ENCODE data around the gene GIMAP1. TPM values are rescaled to one million over a fixed set of nuclear protein-coding genes. Genes with fewer than 3 reads are reported as not detected.
"Not testable (repeated sequence)": the region's sequence is repeated elsewhere in the genome, so short reads cannot be mapped to it uniquely, and the experiment has no call there.

The GIMAP1 gene
- total RNA-seq, 1 experiment from 2014 or later: not detected

GRCh38 chr7:150678601-150679000 is 37.8 kb upstream of the GIMAP1 start:
- H3K4me3 Mint-ChIP-seq, POLR2A ChIA-PET: not testable (repeated sequence)

GRCh38 chr7:150680364-150680763 is 36.0 kb upstream of the GIMAP1 start:
- H3K4me3 Mint-ChIP-seq; DNase-seq (ENCODE audit: low spot score); H3K27ac Mint-ChIP-seq; CTCF ChIA-PET; H3K36me3 Mint-ChIP-seq; H3K4me1 Mint-ChIP-seq; POLR2A ChIA-PET; ATAC-seq: not testable (repeated sequence)
- H3K27me3 Mint-ChIP-seq (ENCODE audit: low read depth): peaks cover 62% of the 10 kb centered on the region
- H3K9me3 Mint-ChIP-seq: peaks cover 24% of the 10 kb centered on the region

More at GRCh38 chr7:150678601-150679000, 37.8 kb upstream of the GIMAP1 start:
- peaks cover 26% of the 10 kb centered on the region for H3K9me3 Mint-ChIP-seq
- H3K4me1 Mint-ChIP-seq; H3K36me3 Mint-ChIP-seq; CTCF ChIA-PET; DNase-seq (ENCODE audit: low spot score); ATAC-seq; H3K27ac Mint-ChIP-seq: not testable (repeated sequence)
- peaks cover 47% of the 10 kb centered on the region for H3K27me3 Mint-ChIP-seq (ENCODE audit: low read depth)

- no peaks in the 10 kb centered on the region for H3K36me3 Mint-ChIP-seq
- H3K27ac Mint-ChIP-seq: no peak within 1 kb of the TSS
- POLR2A ChIA-PET: interaction anchor here (0.9 kb wide), 1 partner anchor 205 kb away, joined by 3 read pairs; no protein-coding TSS in a partner anchor
- CTCF ChIA-PET: interaction anchor here (1.0 to 2.1 kb wide), 2 partner anchors 234 to 236 kb away, joined by 5 to 6 read pairs; partner anchors contain the start of gene GIMAP8
- no peak within 1 kb of the TSS for H3K4me3 Mint-ChIP-seq
- peaks cover 6% of the 10 kb centered on the region; the same call in 1 of the 2 replicates for H3K9me3 Mint-ChIP-seq
- no peak for TF ChIP-seq ATF1 (CRISPR knock-in tag; IDR thresholded peaks at IDR 0.05)
- TF ChIP-seq ZNF138 (CRISPR knock-in tag; conservative IDR thresholded peaks at IDR 0.05): no peak
- TF ChIP-seq TP53 (CRISPR knock-in tag; IDR thresholded peaks at IDR 0.05): no peak
- no peak for TF ChIP-seq CBFB (CRISPR knock-in tag; IDR thresholded peaks at IDR 0.05; ENCODE audit: low read depth)
- no peak for TF ChIP-seq FOXP1 (CRISPR knock-in tag; IDR thresholded peaks at IDR 0.05; ENCODE audit: borderline replicate concordance)
- no peak for ATAC-seq
- DNase-seq (ENCODE audit: low spot score): no peak
- peaks cover 7% of the 10 kb centered on the region for H3K4me1 Mint-ChIP-seq
- peaks cover 87% of the 10 kb centered on the region for H3K27me3 Mint-ChIP-seq (ENCODE audit: low read depth)
Observed at GRCh38 chr7:150685219-150686029, 31.0 kb upstream of the GIMAP1 start, which contains the start of gene GIMAP2. TSS of gene GIMAP2 (plus strand) at chr7:150685706. CDS start at chr7:150687060, 1,354 bp downstream.

GRCh38 chr7:150686030-150686631 is 30.3 kb upstream of the GIMAP1 start:
- no peak overlapping the region for H3K27ac Mint-ChIP-seq
- H3K4me1 Mint-ChIP-seq: peaks cover 7% of the 10 kb centered on the region
- H3K27me3 Mint-ChIP-seq (ENCODE audit: low read depth): peaks cover 87% of the 10 kb centered on the region
- peaks cover 6% of the 10 kb centered on the region; the same call in 1 of the 2 replicates for H3K9me3 Mint-ChIP-seq
- DNase-seq (ENCODE audit: low spot score): no peak
- no peaks in the 10 kb centered on the region for H3K36me3 Mint-ChIP-seq
- ChIA-PET CTCF (interaction anchor here (1.0 to 2.1 kb wide), 2 partner anchors 235 to 237 kb away, joined by 5 to 6 read pairs; partner anchors contain the start of gene GIMAP8), POLR2A (interaction anchor here (0.9 kb wide), 1 partner anchor 206 kb away, joined by 3 read pairs; no protein-coding TSS in a partner anchor)
- no peak for TF ChIP-seq MLX (CRISPR knock-in tag; IDR thresholded peaks at IDR 0.05)
- no peak for TF ChIP-seq MAX (CRISPR knock-in tag; IDR thresholded peaks at IDR 0.05)
- TF ChIP-seq USF2 (CRISPR knock-in tag; IDR thresholded peaks at IDR 0.05): no peak
- no peak for TF ChIP-seq ETV6 (CRISPR knock-in tag; IDR thresholded peaks at IDR 0.05)
- no peak for TF ChIP-seq NR3C1 (CRISPR knock-in tag; conservative IDR thresholded peaks at IDR 0.05; ENCODE audit: low read depth)
- no peak for TF ChIP-seq HMGXB4 (CRISPR knock-in tag; IDR thresholded peaks at IDR 0.05)
- TF ChIP-seq FOXK1 (CRISPR knock-in tag; IDR thresholded peaks at IDR 0.05): no peak
- TF ChIP-seq IRF2 (CRISPR knock-in tag; IDR thresholded peaks at IDR 0.05; ENCODE audit: borderline replicate concordance, low read depth): no peak
- TF ChIP-seq ZNF317 (CRISPR knock-in tag; IDR thresholded peaks at IDR 0.05; ENCODE audit: borderline replicate concordance, low read depth): no peak
- TF ChIP-seq ERG (CRISPR knock-in tag; IDR thresholded peaks at IDR 0.05): no peak
- no peak for ATAC-seq
- no peak overlapping the region for H3K4me3 Mint-ChIP-seq

Data from WTC11 (cell line).